Lung (tissue), 12 donors: ENCODE results near the gene NFIB. TPM values are rescaled to one million over a fixed set of nuclear protein-coding genes. Genes with fewer than 3 reads are reported as not detected.

ENCODE experiments used
- ATAC-seq: fragments of 200-7000 bp; cut with Tn5 transposase; one replicate; pipeline ENCODE4 v1.9.1; 2020; ENCODE audit warnings: moderate number of reproducible peaks; ENCODE audit not compliant: insufficient read depth, low FRiP score
- DNase-seq, 3 donors: peaks; one replicate each; pipeline ENCODE4 v3.0.0-alpha.2; 2013 to 2017
- H3K27ac ChIP-seq, 2 donors: one replicate each; pipeline ENCODE4 v1.5.1; 2013; ENCODE audit warnings: mild to moderate bottlenecking in 2 of 2, moderate library complexity in 2 of 2, control low read depth in 1 of 2, inconsistent platforms in 1 of 2, low read depth in 1 of 2, low read length in 1 of 2
- H3K27me3 ChIP-seq, 3 donors: one replicate each; pipeline ENCODE4 v1.5.1; 2013; ENCODE audit warnings: low read length in 2 of 3; ENCODE audit not compliant: control insufficient read depth in 3 of 3, insufficient read depth in 3 of 3
- H3K36me3 ChIP-seq, 4 donors: one replicate each; pipeline ENCODE4 v1.5.1; 2013; ENCODE audit warnings: low read length in 4 of 4, mild to moderate bottlenecking in 1 of 4, moderate library complexity in 1 of 4; ENCODE audit not compliant: control insufficient read depth in 4 of 4, insufficient read depth in 4 of 4
- H3K4me1 ChIP-seq, 5 donors: one replicate each; pipeline ENCODE4 v1.5.1; 2013; ENCODE audit warnings: low read length in 5 of 5, mild to moderate bottlenecking in 2 of 5, moderate library complexity in 1 of 5; ENCODE audit not compliant: control insufficient read depth in 5 of 5, insufficient read depth in 5 of 5
- H3K4me3 ChIP-seq: one replicate; pipeline ENCODE4 v1.5.1; 2013; ENCODE audit warnings: mild to moderate bottlenecking, control low read depth, moderate library complexity
- H3K9ac ChIP-seq, 2 donors: one replicate each; pipeline ENCODE4 v1.5.1; 2013; ENCODE audit warnings: low read length in 2 of 2, control low read depth in 1 of 2; ENCODE audit not compliant: insufficient read depth in 1 of 2
- H3K9me3 ChIP-seq, 4 donors: one replicate each; pipeline ENCODE4 v1.5.1; 2013; ENCODE audit warnings: low read length in 3 of 4, mild to moderate bottlenecking in 1 of 4, moderate library complexity in 1 of 4; ENCODE audit not compliant: control insufficient read depth in 4 of 4, insufficient read depth in 3 of 4
- WGBS, 2 donors: extraction: QIAGEN DNeasy Blood & Tissue Kit; methylation state at CpG; one replicate each; pipeline ENCODE4 v1.1.7; 2013; 5-methylcytosine and 5-hydroxymethylcytosine counted together
- polyA plus RNA-seq, 2 donors: library from polyadenylated mRNA; stranded (reverse); fragments of 200-250 nt; gene quantifications; one replicate each; pipeline ENCODE4 v1.2.1, GENCODE V29; 2013
- total RNA-seq, 2 donors: library from RNA; depleted of rRNA in 1 of 2; stranded (reverse); fragments of >200 nt in 1 of 2; gene quantifications; one replicate each; pipeline ENCODE4 v1.2.1, GENCODE V29; 2014 to 2021
- TF ChIP-seq, protein P1 (sequence below): IDR thresholded peaks from 2 replicates; pipeline ENCODE4 v1.5.1; 2012; ENCODE audit warnings: mild to moderate bottlenecking; ENCODE audit errors: control extremely low read depth, extremely low read depth
- donor health status: control.
- donor health status: control.
- donor health status: Bipolar disorder and iron deficiency.
- donor health status: healthy.
- donor health status: DM: yes; HTN: yes; CAD: no.

The NFIB gene
- total and polyA plus RNA-seq, 4 donors = 7.3 to 189 (median 51.0) TPM

DNA sequence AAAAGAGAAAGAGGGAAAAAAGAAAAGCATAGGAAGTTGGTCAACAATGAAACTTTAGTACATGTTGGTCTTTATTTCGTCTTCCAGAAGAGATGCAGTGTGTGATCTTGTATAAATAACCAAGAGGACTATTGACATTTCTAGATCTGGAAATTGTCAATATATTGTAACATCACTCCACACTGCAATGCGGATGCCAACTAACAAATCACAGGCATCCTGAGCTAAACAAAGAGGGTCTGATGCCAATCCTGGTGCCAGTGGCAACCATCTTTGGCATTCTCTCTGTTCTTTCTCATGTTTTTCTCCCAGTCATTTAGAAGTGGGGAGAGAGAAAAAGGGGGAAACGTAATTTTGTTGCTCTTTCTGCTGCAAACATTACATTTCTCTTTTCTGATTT, 9.7 kb downstream of the NFIB start:
- Histone ChIP-seq H3K27me3 (no peaks in the 10 kb centered on the region), H3K9me3 (no peaks in the 10 kb centered on the region), H3K4me3 (no peak overlapping the region), H3K4me1 (peaks cover 8 to 95% (median 50%) of the 10 kb centered on the region in 5 donors), H3K27ac (no peak overlapping the region), H3K9ac (no peak overlapping the region), H3K36me3 (peaks cover 0 to 30% (median 15%) of the 10 kb centered on the region in 4 donors)
- WGBS, 2 donors = 80 to 86% methylated on average over 3 of the region's 3 CpGs
- no peak for DNase-seq
- ATAC-seq = no peak
- TF ChIP-seq, protein P1, sequence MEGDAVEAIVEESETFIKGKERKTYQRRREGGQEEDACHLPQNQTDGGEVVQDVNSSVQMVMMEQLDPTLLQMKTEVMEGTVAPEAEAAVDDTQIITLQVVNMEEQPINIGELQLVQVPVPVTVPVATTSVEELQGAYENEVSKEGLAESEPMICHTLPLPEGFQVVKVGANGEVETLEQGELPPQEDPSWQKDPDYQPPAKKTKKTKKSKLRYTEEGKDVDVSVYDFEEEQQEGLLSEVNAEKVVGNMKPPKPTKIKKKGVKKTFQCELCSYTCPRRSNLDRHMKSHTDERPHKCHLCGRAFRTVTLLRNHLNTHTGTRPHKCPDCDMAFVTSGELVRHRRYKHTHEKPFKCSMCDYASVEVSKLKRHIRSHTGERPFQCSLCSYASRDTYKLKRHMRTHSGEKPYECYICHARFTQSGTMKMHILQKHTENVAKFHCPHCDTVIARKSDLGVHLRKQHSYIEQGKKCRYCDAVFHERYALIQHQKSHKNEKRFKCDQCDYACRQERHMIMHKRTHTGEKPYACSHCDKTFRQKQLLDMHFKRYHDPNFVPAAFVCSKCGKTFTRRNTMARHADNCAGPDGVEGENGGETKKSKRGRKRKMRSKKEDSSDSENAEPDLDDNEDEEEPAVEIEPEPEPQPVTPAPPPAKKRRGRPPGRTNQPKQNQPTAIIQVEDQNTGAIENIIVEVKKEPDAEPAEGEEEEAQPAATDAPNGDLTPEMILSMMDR = no peak

GRCh38 chr9:14303521-14303920, 10.4 kb downstream of the NFIB start:
- no peaks in the 10 kb centered on the region for H3K27me3 ChIP-seq
- H3K4me1 ChIP-seq = peaks cover 8 to 94% (median 50%) of the 10 kb centered on the region in 5 donors
- no peaks in the 10 kb centered on the region for H3K9me3 ChIP-seq
- no peak overlapping the region for H3K4me3 ChIP-seq
- no peak overlapping the region for H3K9ac ChIP-seq
- peaks cover 0 to 30% (median 15%) of the 10 kb centered on the region in 4 donors for H3K36me3 ChIP-seq
- no peak for DNase-seq
- H3K27ac ChIP-seq = no peak overlapping the region
- TF ChIP-seq, protein P1 = no peak
- ATAC-seq = no peak
- WGBS, 2 donors = 91% methylated on average over 9 of the region's 9 CpGs

DNA sequence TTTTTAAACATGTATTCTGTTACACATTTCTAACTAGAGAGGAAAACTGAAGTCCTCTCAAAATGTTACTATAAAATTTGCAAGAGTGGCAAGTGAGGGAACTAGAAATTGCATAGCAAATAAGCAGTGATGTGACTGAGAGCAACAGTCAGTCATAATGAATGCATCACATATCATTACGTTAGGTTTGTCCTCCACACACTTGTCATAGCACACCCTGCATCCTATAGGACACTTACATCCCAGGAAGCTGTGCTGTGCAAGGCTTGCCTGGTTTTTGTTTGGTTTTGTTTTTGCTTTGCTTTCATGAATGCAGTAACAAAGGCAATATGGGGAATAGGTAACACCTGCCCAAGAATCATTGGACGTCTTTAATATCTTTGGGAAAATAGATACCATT, 10.8 kb downstream of the NFIB start:
- no peak overlapping the region for H3K9ac ChIP-seq
- DNase-seq = peak in 1 of 3 donors; percentile 18
- no peak for ATAC-seq
- peaks cover 0 to 30% (median 15%) of the 10 kb centered on the region in 4 donors for H3K36me3 ChIP-seq
- TF ChIP-seq, protein P1 = no peak
- 82 to 84% methylated on average over 2 of the region's 2 CpGs for WGBS, 2 donors
- H3K4me3 ChIP-seq = no peak overlapping the region
- H3K27me3 ChIP-seq = no peaks in the 10 kb centered on the region
- H3K9me3 ChIP-seq = no peaks in the 10 kb centered on the region
- H3K4me1 ChIP-seq = peaks cover 7 to 94% (median 48%) of the 10 kb centered on the region in 5 donors
- H3K27ac ChIP-seq = peak overlapping the region in 1 of 2 donors; percentile 17

DNA sequence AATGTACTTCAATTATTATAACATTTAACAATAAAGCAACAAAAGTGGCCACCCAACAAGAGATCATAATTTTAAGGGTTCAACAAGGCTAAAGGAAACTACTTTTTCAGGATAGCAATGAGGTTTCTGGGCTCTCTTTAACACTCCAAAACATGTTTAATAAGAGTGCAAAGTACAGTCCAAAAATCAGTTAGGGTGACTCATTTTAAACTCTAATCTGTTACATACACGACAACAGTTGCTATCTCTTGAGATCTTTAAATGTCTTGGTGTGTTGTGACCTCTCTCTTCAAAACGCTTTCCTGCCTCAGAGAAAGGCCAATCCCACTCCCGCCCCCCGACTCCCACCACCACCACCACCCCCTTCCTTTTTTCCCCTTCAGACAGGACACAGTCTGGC, 11.5 kb downstream of the NFIB start:
- H3K4me1 ChIP-seq = peaks cover 4 to 94% (median 44%) of the 10 kb centered on the region in 5 donors
- H3K9ac ChIP-seq = peak overlapping the region in 1 of 2 donors; percentile 39
- H3K36me3 ChIP-seq = peaks cover 0 to 30% (median 15%) of the 10 kb centered on the region in 4 donors
- H3K27me3 ChIP-seq = no peaks in the 10 kb centered on the region
- TF ChIP-seq, protein P1 = no peak
- DNase-seq (peak in 2 of 3 donors; percentile 14 to 36), ATAC-seq (peak; percentile 11)
- no peaks in the 10 kb centered on the region for H3K9me3 ChIP-seq
- H3K4me3 ChIP-seq = no peak overlapping the region
- 24 to 57% methylated on average over 4 of the region's 4 CpGs for WGBS, 2 donors
- peak overlapping the region in 1 of 2 donors; percentile 18 for H3K27ac ChIP-seq
